Measurements from ENCODE around the gene INHBB.

DNA sequence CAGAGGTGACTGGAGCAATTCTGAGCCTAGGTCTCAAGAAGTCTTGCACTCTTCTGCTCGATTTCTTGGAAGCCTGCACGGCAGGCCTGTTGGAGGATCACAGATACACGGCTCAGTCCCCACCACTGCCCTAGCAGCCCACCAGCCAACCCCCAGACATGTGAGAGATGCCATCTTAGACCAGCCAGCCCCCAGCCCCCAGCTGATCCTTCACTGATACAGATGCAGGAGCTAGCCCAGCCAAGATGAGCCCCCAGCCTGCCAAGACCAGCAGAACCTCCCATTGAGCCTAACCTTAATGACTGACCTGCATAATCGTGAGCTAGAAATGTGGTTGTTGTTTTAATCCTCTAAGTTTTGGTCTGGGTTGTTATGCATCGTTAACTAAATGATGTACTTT is 47.5 kb downstream of the INHBB start:
- TF ChIP-seq GATA3 (IDR thresholded peaks at IDR 0.05; ENCODE audit: low read depth, low read length), result no peak
- TF ChIP-seq GATA2 (IDR thresholded peaks at IDR 0.05; ENCODE audit: low read depth, low read length), result no peak

Measured in SH-SY5Y (cell line).